ENCODE measurements around the gene MAIP1. TPM values are rescaled to one million over a fixed set of nuclear protein-coding genes. Genes with fewer than 3 reads are reported as not detected.
A peak's percentile ranks its signal among the peaks of the same experiment; 100 is the strongest.

MAIP1 gene
- total and polyA plus RNA-seq, 2 of the 4 experiments (the other 2 are of a cell fraction), result 14.2 to 16.8 TPM

DNA sequence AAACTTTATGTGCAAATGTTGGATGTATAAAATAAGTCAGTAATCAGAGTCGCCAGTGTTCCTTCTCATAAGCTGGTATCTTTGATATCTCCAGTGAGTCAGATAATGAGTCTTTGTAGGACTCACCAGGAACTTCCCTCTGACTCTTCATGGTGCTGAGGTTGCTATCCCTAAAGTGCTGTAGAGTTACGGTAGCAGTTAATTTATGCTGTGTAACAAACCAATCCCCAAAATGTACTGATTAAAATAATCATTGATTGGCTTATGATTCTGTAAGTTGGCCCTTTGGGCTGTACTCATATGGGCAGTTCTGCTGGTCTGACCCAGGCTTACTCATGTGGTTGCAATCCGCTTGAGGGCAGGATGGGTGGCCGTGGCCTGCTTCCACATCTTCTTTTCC is 43.8 kb downstream of the MAIP1 start:
- no peaks in the 10 kb centered on the region for H3K79me1 ChIP-seq (ENCODE audit: low read depth in 1 of 2, low read length in 2 of 2)
- H3K27me3 ChIP-seq (ENCODE audit: control insufficient read depth, insufficient read depth, low read length), result no peaks in the 10 kb centered on the region
- no peak for TF ChIP-seq MAFK (IDR thresholded peaks at IDR 0.05; ENCODE audit: low read depth, low read length)
- TF ChIP-seq, protein P1, sequence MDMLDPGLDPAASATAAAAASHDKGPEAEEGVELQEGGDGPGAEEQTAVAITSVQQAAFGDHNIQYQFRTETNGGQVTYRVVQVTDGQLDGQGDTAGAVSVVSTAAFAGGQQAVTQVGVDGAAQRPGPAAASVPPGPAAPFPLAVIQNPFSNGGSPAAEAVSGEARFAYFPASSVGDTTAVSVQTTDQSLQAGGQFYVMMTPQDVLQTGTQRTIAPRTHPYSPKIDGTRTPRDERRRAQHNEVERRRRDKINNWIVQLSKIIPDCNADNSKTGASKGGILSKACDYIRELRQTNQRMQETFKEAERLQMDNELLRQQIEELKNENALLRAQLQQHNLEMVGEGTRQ (IDR thresholded peaks at IDR 0.05; ENCODE audit: low read depth, low read length), result no peak
- TF ChIP-seq RFX5 (IDR thresholded peaks at IDR 0.05; ENCODE audit: low read depth, low read length), result no peak
- TF ChIP-seq, protein P2, sequence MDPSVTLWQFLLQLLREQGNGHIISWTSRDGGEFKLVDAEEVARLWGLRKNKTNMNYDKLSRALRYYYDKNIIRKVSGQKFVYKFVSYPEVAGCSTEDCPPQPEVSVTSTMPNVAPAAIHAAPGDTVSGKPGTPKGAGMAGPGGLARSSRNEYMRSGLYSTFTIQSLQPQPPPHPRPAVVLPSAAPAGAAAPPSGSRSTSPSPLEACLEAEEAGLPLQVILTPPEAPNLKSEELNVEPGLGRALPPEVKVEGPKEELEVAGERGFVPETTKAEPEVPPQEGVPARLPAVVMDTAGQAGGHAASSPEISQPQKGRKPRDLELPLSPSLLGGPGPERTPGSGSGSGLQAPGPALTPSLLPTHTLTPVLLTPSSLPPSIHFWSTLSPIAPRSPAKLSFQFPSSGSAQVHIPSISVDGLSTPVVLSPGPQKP (IDR thresholded peaks at IDR 0.05; ENCODE audit: borderline replicate concordance, low read depth, low read length), result no peak
- TF ChIP-seq SMC3 (IDR thresholded peaks at IDR 0.05; ENCODE audit: low read depth, low read length), result no peak
- TF ChIP-seq NFE2L2 (IDR thresholded peaks at IDR 0.05; ENCODE audit: low read depth, low read length), result no peak
- no peak for TF ChIP-seq MXI1 (IDR thresholded peaks at IDR 0.05; ENCODE audit: borderline replicate concordance, low read depth, low read length)
- no peak for TF ChIP-seq FOS (IDR thresholded peaks at IDR 0.05; ENCODE audit: low read depth, low read length)
- H3K9ac ChIP-seq (ENCODE audit: low read depth, low read length), result no peak overlapping the region
- H3K4me2 ChIP-seq (ENCODE audit: low read depth, low read length), result no peak overlapping the region
- POLR2A ChIA-PET (ENCODE audit: unreplicated experiment), result no interaction called here
- H3K56ac ChIP-seq (ENCODE audit: extremely low read depth, insufficient read depth, low read length), result no peak overlapping the region
- H3K4me3 ChIP-seq (ENCODE audit: insufficient read depth, low read depth, low read length), result no peak overlapping the region
- no peak overlapping the region for H2BK5ac ChIP-seq (ENCODE audit: low read depth, low read length, poor library complexity, severe bottlenecking)
- H3K18ac ChIP-seq (ENCODE audit: low read depth, low read length), result no peak overlapping the region
- no peaks in the 10 kb centered on the region for H3K36me3 ChIP-seq (ENCODE audit: control insufficient read depth, insufficient read depth, low read length)
- no peak overlapping the region for H2AFZ ChIP-seq (replicated peaks; ENCODE audit: low read length, poor library complexity)
- no peak overlapping the region for H2BK20ac ChIP-seq (ENCODE audit: low read depth, low read length)
- BruUV-seq (replicated peaks), result no TSS peak
- no peak overlapping the region for H2AK9ac ChIP-seq (replicated peaks; ENCODE audit: low read depth, low read length, poor library complexity)
- H3K9me1 ChIP-seq (ENCODE audit: insufficient read depth, low read length), result no peaks in the 10 kb centered on the region
- intact Hi-C loops (cut with micrococcal nuclease) (no loop called here), in situ Hi-C loops (cut with MboI; ENCODE audit: low sequenced_read_pairs) (no loop called here), dilution Hi-C loops (cut with HindIII; ENCODE audit: low sequenced_read_pairs, unreplicated experiment) (no loop called here)
- H3K23ac ChIP-seq (ENCODE audit: low read depth, low read length), result no peak overlapping the region
- no peak overlapping the region for H4K91ac ChIP-seq (ENCODE audit: insufficient read depth, low read depth, low read length)
- H2AK5ac ChIP-seq (ENCODE audit: low read depth, low read length), result no peak overlapping the region
- no peak overlapping the region for H4K5ac ChIP-seq (ENCODE audit: low read depth, low read length)
- no peak overlapping the region for H2BK15ac ChIP-seq (ENCODE audit: low read depth, low read length)
- no peaks in the 10 kb centered on the region for H3K9me3 ChIP-seq (ENCODE audit: control insufficient read depth, insufficient read depth, low read length)
- no CpG with 5 or more reads among the region's 4 CpGs for WGBS, 2 experiments (ENCODE audit: extremely low coverage in 2 of 2, insufficient read length in 1 of 2)
- no peaks in the 10 kb centered on the region for H4K20me1 ChIP-seq (ENCODE audit: insufficient read depth, low read length)
- H3K14ac ChIP-seq (replicated peaks; ENCODE audit: low read depth, low read length), result no peak overlapping the region
- no peak overlapping the region for H4K8ac ChIP-seq (ENCODE audit: low read depth in 2 of 2, low read length in 2 of 2)
- DNase-seq (peak; percentile 13), ATAC-seq (ENCODE audit: low read depth) (no peak)
- no peak overlapping the region for H2BK120ac ChIP-seq (ENCODE audit: low read depth, low read length)
- H3K4ac ChIP-seq (ENCODE audit: low read depth, low read length), result no peak overlapping the region
- peaks cover 4% of the 10 kb centered on the region for H3K4me1 ChIP-seq (ENCODE audit: control insufficient read depth, insufficient read depth, low read length)
- H3K27ac ChIP-seq (ENCODE audit: insufficient read depth, low read length), result no peak overlapping the region
- CTCF ChIA-PET, result no interaction called here
